GM19468 (cell line): Measurements from ENCODE around the gene TMEM191C.
"Not testable (repeated sequence)": the region's sequence is repeated elsewhere in the genome, so short reads cannot be mapped to it uniquely, and the experiment has no call there.

Experiments
- ATAC-seq: cut with Tn5 transposase; IDR thresholded peaks from one replicate; pipeline ENCODE4 v1.9.1; 2021; ENCODE audit warnings: mild to moderate bottlenecking, moderate library complexity, moderate number of reproducible peaks; ENCODE audit not compliant: unreplicated experiment; ENCODE audit errors: extremely low read depth

Gene TMEM191C

GRCh38 chr22:21445437-21446127 lies 21.6 kb upstream of the TMEM191C start:
- ATAC-seq, result no peak

GRCh38 chr22:21446128-21446826 lies 20.9 kb upstream of the TMEM191C start:
- ATAC-seq, result no peak

- ATAC-seq, result no peak
These were observed 20.1 kb upstream of the TMEM191C start for GRCh38 chr22:21446827-21447690.

- ATAC-seq, result no peak
These were observed 19.3 kb upstream of the TMEM191C start for GRCh38 chr22:21447694-21448402.

- ATAC-seq, result no peak
These were observed 18.4 kb upstream of the TMEM191C start for GRCh38 chr22:21448627-21449416.

- no peak for ATAC-seq
These were observed 17.5 kb upstream of the TMEM191C start for GRCh38 chr22:21449531-21450319.

GRCh38 chr22:21450320-21450831 lies 16.8 kb upstream of the TMEM191C start:
- no peak for ATAC-seq

GRCh38 chr22:21450858-21451353 lies 16.3 kb upstream of the TMEM191C start:
- ATAC-seq, result no peak

GRCh38 chr22:21451545-21452520 lies 15.4 kb upstream of the TMEM191C start:
- ATAC-seq, result no peak

- not testable (repeated sequence) for ATAC-seq
These were observed 14.5 kb upstream of the TMEM191C start for GRCh38 chr22:21452666-21453065.

GRCh38 chr22:21454998-21455333 lies 12.2 kb upstream of the TMEM191C start:
- ATAC-seq, result not testable (repeated sequence)

GRCh38 chr22:21455334-21456089 lies 11.7 kb upstream of the TMEM191C start:
- ATAC-seq, result no peak

- no peak for ATAC-seq
These were observed 10.0 kb upstream of the TMEM191C start for GRCh38 chr22:21457023-21457787.

- not testable (repeated sequence) for ATAC-seq
These were observed 4.5 kb upstream of the TMEM191C start for GRCh38 chr22:21462672-21463071.

- ATAC-seq, result peak; percentile 18
These were observed 1.3 kb downstream of the TMEM191C start for GRCh38 chr22:21468194-21469096.
